Jurkat, Clone E6-1 (cell line): ENCODE results near the gene CXXC5.

Experiments used
- DNase-seq: peaks from one replicate; pipeline ENCODE4 v3.0.0-alpha.2; 2011; ENCODE audit warnings: low read depth, low spot score
- H3K4me3 ChIP-seq: 2 replicates; pipeline ENCODE4 v1.5.1; 2011; ENCODE audit warnings: mild to moderate bottlenecking, low read length, control low read depth, moderate library complexity

The CXXC5 gene

GRCh38 chr5:139649082-139649991, 1.2 kb downstream of the CXXC5 start:
- no peak for DNase-seq
- peak overlapping the region; percentile 52 for H3K4me3 ChIP-seq

GRCh38 chr5:139650031-139650688, 2.0 kb downstream of the CXXC5 start:
- no peak for DNase-seq
- peak overlapping the region; percentile 52 for H3K4me3 ChIP-seq

GRCh38 chr5:139650689-139651042, 2.5 kb downstream of the CXXC5 start:
- no peak for DNase-seq
- H3K4me3 ChIP-seq: no peak overlapping the region

GRCh38 chr5:139651043-139651834, 3.1 kb downstream of the CXXC5 start:
- H3K4me3 ChIP-seq: no peak overlapping the region
- no peak for DNase-seq

GRCh38 chr5:139651853-139652787, 4.0 kb downstream of the CXXC5 start:
- H3K4me3 ChIP-seq: no peak overlapping the region
- DNase-seq: peak; percentile 71

GRCh38 chr5:139652788-139653241, 4.7 kb downstream of the CXXC5 start:
- DNase-seq: no peak
- H3K4me3 ChIP-seq: no peak overlapping the region

GRCh38 chr5:139653616-139654015, 5.5 kb downstream of the CXXC5 start:
- no peak overlapping the region for H3K4me3 ChIP-seq

GRCh38 chr5:139654464-139654863, 6.3 kb downstream of the CXXC5 start:
- no peak for DNase-seq
- no peak overlapping the region for H3K4me3 ChIP-seq

More at GRCh38 chr5:139653616-139654015, 5.5 kb downstream of the CXXC5 start:
- no peak for DNase-seq

GRCh38 chr5:139654871-139655491, 6.8 kb downstream of the CXXC5 start:
- H3K4me3 ChIP-seq: no peak overlapping the region
- DNase-seq: no peak

GRCh38 chr5:139655727-139656271, 7.7 kb downstream of the CXXC5 start:
- H3K4me3 ChIP-seq: no peak overlapping the region

GRCh38 chr5:139657363-139658321, 9.5 kb downstream of the CXXC5 start:
- H3K4me3 ChIP-seq: no peak overlapping the region
- DNase-seq: no peak

More at GRCh38 chr5:139655727-139656271, 7.7 kb downstream of the CXXC5 start:
- no peak for DNase-seq

GRCh38 chr5:139658501-139658927, 10.4 kb downstream of the CXXC5 start:
- DNase-seq: no peak
- no peak overlapping the region for H3K4me3 ChIP-seq

GRCh38 chr5:139658928-139659667, 10.9 kb downstream of the CXXC5 start:
- no peak for DNase-seq
- H3K4me3 ChIP-seq: no peak overlapping the region

GRCh38 chr5:139659695-139660101, 11.5 kb downstream of the CXXC5 start:
- no peak overlapping the region for H3K4me3 ChIP-seq
- DNase-seq: no peak

GRCh38 chr5:139660105-139660922, 12.2 kb downstream of the CXXC5 start:
- no peak overlapping the region for H3K4me3 ChIP-seq
- DNase-seq: no peak
